GM23338 (cell line): ENCODE measurements around the gene SPTBN2. TPM values are rescaled to one million over a fixed set of nuclear protein-coding genes. Genes with fewer than 3 reads are reported as not detected.

ENCODE experiments used
- ATAC-seq: fragments of 200-7000 bp; cut with Tn5 transposase; 3 replicates; pipeline ENCODE4 v1.9.1; 2020
- DNase-seq: peaks from one replicate; pipeline ENCODE4 v3.0.0-alpha.2; 2015; ENCODE audit warnings: low spot score
- H2AFZ ChIP-seq: fragments of 200-600 bp; sonication (generic); 2 replicates; pipeline ENCODE4 v1.8.0; 2016; ENCODE audit warnings: antibody characterized with exemption, mild to moderate bottlenecking, moderate library complexity
- H3F3A ChIP-seq: fragments of 200-600 bp; sonication (generic); replicated peaks from 2 replicates; pipeline ENCODE4 v1.8.0; 2017; ENCODE audit warnings: antibody characterized with exemption, mixed run types, low read depth
- H3K27ac ChIP-seq: fragments of 200-600 bp; sonication (generic); 2 replicates; pipeline ENCODE4 v1.6.1; 2016; ENCODE audit warnings: low read depth
- H3K27me3 ChIP-seq: fragments of 200-600 bp; sonication (generic); 2 replicates; pipeline ENCODE4 v1.8.0; 2016; ENCODE audit warnings: mild to moderate bottlenecking, mixed run types, moderate library complexity; ENCODE audit not compliant: insufficient read depth
- H3K36me3 ChIP-seq: fragments of 200-600 bp; sonication (generic); 2 replicates; pipeline ENCODE4 v1.8.0; 2016; ENCODE audit warnings: mild to moderate bottlenecking; ENCODE audit not compliant: insufficient read depth
- H3K4me1 ChIP-seq: fragments of 200-600 bp; sonication (generic); 2 replicates; pipeline ENCODE4 v1.8.0; 2016; ENCODE audit warnings: mild to moderate bottlenecking, moderate library complexity; ENCODE audit not compliant: insufficient read depth
- H3K4me2 ChIP-seq: fragments of 200-600 bp; sonication (generic); 2 replicates; pipeline ENCODE4 v1.7.1; 2017; ENCODE audit warnings: mixed run types
- H3K4me3 ChIP-seq: fragments of 200-600 bp; sonication (generic); 2 replicates; pipeline ENCODE4 v1.6.1; 2016; ENCODE audit warnings: mixed run types
- H3K79me2 ChIP-seq: fragments of 200-600 bp; sonication (generic); replicated peaks from 2 replicates; pipeline ENCODE4 v1.8.0; 2017; ENCODE audit warnings: mild to moderate bottlenecking; ENCODE audit not compliant: insufficient read depth
- H3K9me2 ChIP-seq: fragments of 200-600 bp; sonication (generic); 2 replicates; pipeline ENCODE4 v1.8.0; 2017; ENCODE audit not compliant: insufficient read depth
- H4K20me1 ChIP-seq: fragments of 200-600 bp; sonication (generic); replicated peaks from 2 replicates; pipeline ENCODE4 v1.8.0; 2017; ENCODE audit warnings: mild to moderate bottlenecking; ENCODE audit not compliant: insufficient read depth
- H3K27ac Mint-ChIP-seq: 2 replicates; pipeline ENCODE4 v1.8.0; 2020; ENCODE audit warnings: inconsistent platforms, mild to moderate bottlenecking, moderate library complexity, mixed read lengths
- H3K27me3 Mint-ChIP-seq: 3 replicates; pipeline ENCODE4 v1.8.0; 2022; ENCODE audit warnings: low read depth, mild to moderate bottlenecking, moderate library complexity, mixed read lengths, inconsistent platforms; ENCODE audit not compliant: insufficient read depth, poor library complexity
- H3K36me3 Mint-ChIP-seq: 3 replicates; pipeline ENCODE4 v1.8.0; 2021; ENCODE audit warnings: low read depth, mild to moderate bottlenecking, inconsistent platforms, moderate library complexity, mixed read lengths
- H3K4me1 Mint-ChIP-seq: 3 replicates; pipeline ENCODE4 v1.8.0; 2020; ENCODE audit warnings: mild to moderate bottlenecking, inconsistent platforms, mixed read lengths
- H3K4me3 Mint-ChIP-seq: 3 replicates; pipeline ENCODE4 v1.8.0; 2021; ENCODE audit warnings: moderate library complexity, mild to moderate bottlenecking, inconsistent platforms, mixed read lengths
- H3K9me3 Mint-ChIP-seq: 3 replicates; pipeline ENCODE4 v1.8.0; 2020; ENCODE audit warnings: moderate library complexity, mild to moderate bottlenecking, inconsistent platforms, mixed read lengths
- CREB1 ChIP-seq: fragments of 250-450 bp; sonication (Bioruptor Pico); IDR thresholded peaks from 2 replicates; pipeline ENCODE4 v1.5.0; 2020; ENCODE audit warnings: low read depth, mild to moderate bottlenecking, moderate library complexity
- ETS1 ChIP-seq: IDR thresholded peaks from 2 replicates; pipeline ENCODE4 v1.6.1; 2016; ENCODE audit warnings: antibody characterized with exemption
- EZH2 ChIP-seq: fragments of 200-600 bp; sonication (generic); IDR thresholded peaks from one replicate; pipeline ENCODE4 v1.8.0; 2017; ENCODE audit warnings: antibody characterized with exemption, mild to moderate bottlenecking, low read depth; ENCODE audit not compliant: unreplicated experiment
- EZH2phosphoT487 ChIP-seq: fragments of 200-600 bp; sonication (generic); IDR thresholded peaks from one replicate; pipeline ENCODE4 v1.8.1; 2018; ENCODE audit warnings: antibody characterized with exemption; ENCODE audit not compliant: unreplicated experiment
- JUNB ChIP-seq: IDR thresholded peaks from one replicate; pipeline ENCODE4 v1.6.1; 2016; ENCODE audit warnings: antibody characterized with exemption; ENCODE audit not compliant: unreplicated experiment
- NANOG ChIP-seq: IDR thresholded peaks from 2 replicates; pipeline ENCODE4 v1.6.1; 2016; ENCODE audit warnings: antibody characterized with exemption, borderline replicate concordance
- POLR2AphosphoS5 ChIP-seq: IDR thresholded peaks from 2 replicates; pipeline ENCODE4 v1.6.1; 2016; ENCODE audit warnings: antibody characterized with exemption, low read depth
- REST ChIP-seq: IDR thresholded peaks from one replicate; pipeline ENCODE4 v1.6.1; 2018; ENCODE audit warnings: antibody characterized with exemption; ENCODE audit not compliant: unreplicated experiment
- STAT1 ChIP-seq: IDR thresholded peaks from one replicate; pipeline ENCODE4 v1.6.1; 2016; ENCODE audit warnings: antibody characterized with exemption; ENCODE audit not compliant: unreplicated experiment
- ZNF114 ChIP-seq: fragments of 250-450 bp; sonication (Bioruptor Pico); IDR thresholded peaks from 2 replicates; pipeline ENCODE4 v1.5.0; 2020; ENCODE audit warnings: mild to moderate bottlenecking, moderate library complexity
- ZNF331 ChIP-seq: fragments of 250-450 bp; sonication (Bioruptor Pico); IDR thresholded peaks from 2 replicates; pipeline ENCODE4 v1.5.0; 2020; ENCODE audit warnings: low read depth, mild to moderate bottlenecking, moderate library complexity
- polyA plus RNA-seq: library from polyadenylated mRNA; unstranded; fragments of >200 nt; fragmentation: Nextera tagmentation; extraction: Ambion mirVana; gene quantifications from 2 replicates; pipeline ENCODE4 v1.2.1, GENCODE V29; 2016
- total RNA-seq: library from RNA; depleted of rRNA; stranded (reverse); fragments of >200 nt; shearing (Covaris generic); gene quantifications from 2 replicates; pipeline ENCODE4 v1.2.3, GENCODE V29; 2014
- TF ChIP-seq, protein P1 (sequence below): fragments of 250-450 bp; sonication (Bioruptor Pico); IDR thresholded peaks from 2 replicates; pipeline ENCODE4 v1.5.0; 2020; ENCODE audit warnings: mild to moderate bottlenecking, moderate library complexity
- TF ChIP-seq, protein P2 (sequence below), 2 experiments: fragments of 200-600 bp in 1 of 2; sonication (generic) in 1 of 2; conservative IDR thresholded peaks; 2 replicates each; pipeline versions ENCODE4 v1.5.1 to v1.6.1; 2016 to 2017; ENCODE audit warnings: antibody characterized with exemption in 2 of 2, low read depth in 2 of 2, mild to moderate bottlenecking in 2 of 2, moderate library complexity in 1 of 2

Gene SPTBN2
- total and polyA plus RNA-seq, 2 experiments from 2014 or later: 7.7 to 49.1 TPM

DNA sequence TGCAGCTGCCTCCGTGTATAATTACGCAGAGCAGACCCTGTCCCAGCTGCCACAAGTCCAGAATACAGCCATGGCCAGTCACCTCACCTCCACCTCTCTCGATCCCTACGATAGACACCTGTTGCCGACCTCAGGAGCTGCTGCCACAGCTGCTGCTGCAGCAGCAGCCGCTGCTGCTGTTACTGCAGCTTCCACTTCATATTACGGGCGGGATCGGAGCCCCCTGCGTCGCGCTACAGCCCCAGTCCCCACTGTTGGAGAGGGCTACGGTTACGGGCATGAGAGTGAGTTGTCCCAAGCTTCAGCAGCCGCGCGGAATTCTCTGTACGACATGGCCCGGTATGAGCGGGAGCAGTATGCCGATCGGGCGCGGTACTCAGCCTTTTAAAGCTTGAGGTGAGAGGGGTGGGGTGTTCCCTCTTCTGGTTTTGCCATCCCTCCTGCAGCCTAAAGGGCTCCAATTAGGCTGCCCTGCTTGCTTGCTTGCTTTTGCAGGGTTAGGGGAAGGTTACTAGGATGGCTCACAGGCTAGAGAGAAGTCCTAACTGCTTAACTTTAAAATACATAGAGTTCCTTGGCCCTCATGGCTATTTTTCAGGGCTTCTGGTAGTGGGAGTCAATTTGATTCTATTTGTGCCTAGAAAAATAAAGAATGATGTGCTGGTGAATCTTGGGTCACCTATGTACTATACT, 85.1 kb downstream of the SPTBN2 start:
- H3K4me2 ChIP-seq: no peak overlapping the region; the same call in 1 of the 2 replicates
- no peak overlapping the region for H3K4me3 ChIP-seq
- DNase-seq (no peak), ATAC-seq (no peak; the same call in 2 of the 3 replicates)
- H3K9me2 ChIP-seq: no peaks in the 10 kb centered on the region
- 0 out of 3 replicates have a peak, but pooled peaks cover under 1% of the 10 kb centered on the region for H3K9me3 Mint-ChIP-seq
- no peak overlapping the region for H2AFZ ChIP-seq
- H3K27ac ChIP-seq: no peak overlapping the region
- H3K36me3 Mint-ChIP-seq: peaks cover 97% of the 10 kb centered on the region
- H3F3A ChIP-seq: peaks cover 35% of the 10 kb centered on the region
- H3K4me1 Mint-ChIP-seq: peaks cover 54% of the 10 kb centered on the region
- H3K27ac Mint-ChIP-seq: no peak overlapping the region
- peaks cover 96% of the 10 kb centered on the region for H4K20me1 ChIP-seq
- H3K4me1 ChIP-seq: peaks cover 36% of the 10 kb centered on the region
- peaks cover 83% of the 10 kb centered on the region for H3K36me3 ChIP-seq
- peaks cover 100% of the 10 kb centered on the region for H3K79me2 ChIP-seq
- H3K27me3 Mint-ChIP-seq: peaks cover 10% of the 10 kb centered on the region
- H3K4me3 Mint-ChIP-seq: peak overlapping the region; percentile 97
- no peaks in the 10 kb centered on the region for H3K27me3 ChIP-seq
- TF ChIP-seq REST: no peak
- TF ChIP-seq, protein P1, sequence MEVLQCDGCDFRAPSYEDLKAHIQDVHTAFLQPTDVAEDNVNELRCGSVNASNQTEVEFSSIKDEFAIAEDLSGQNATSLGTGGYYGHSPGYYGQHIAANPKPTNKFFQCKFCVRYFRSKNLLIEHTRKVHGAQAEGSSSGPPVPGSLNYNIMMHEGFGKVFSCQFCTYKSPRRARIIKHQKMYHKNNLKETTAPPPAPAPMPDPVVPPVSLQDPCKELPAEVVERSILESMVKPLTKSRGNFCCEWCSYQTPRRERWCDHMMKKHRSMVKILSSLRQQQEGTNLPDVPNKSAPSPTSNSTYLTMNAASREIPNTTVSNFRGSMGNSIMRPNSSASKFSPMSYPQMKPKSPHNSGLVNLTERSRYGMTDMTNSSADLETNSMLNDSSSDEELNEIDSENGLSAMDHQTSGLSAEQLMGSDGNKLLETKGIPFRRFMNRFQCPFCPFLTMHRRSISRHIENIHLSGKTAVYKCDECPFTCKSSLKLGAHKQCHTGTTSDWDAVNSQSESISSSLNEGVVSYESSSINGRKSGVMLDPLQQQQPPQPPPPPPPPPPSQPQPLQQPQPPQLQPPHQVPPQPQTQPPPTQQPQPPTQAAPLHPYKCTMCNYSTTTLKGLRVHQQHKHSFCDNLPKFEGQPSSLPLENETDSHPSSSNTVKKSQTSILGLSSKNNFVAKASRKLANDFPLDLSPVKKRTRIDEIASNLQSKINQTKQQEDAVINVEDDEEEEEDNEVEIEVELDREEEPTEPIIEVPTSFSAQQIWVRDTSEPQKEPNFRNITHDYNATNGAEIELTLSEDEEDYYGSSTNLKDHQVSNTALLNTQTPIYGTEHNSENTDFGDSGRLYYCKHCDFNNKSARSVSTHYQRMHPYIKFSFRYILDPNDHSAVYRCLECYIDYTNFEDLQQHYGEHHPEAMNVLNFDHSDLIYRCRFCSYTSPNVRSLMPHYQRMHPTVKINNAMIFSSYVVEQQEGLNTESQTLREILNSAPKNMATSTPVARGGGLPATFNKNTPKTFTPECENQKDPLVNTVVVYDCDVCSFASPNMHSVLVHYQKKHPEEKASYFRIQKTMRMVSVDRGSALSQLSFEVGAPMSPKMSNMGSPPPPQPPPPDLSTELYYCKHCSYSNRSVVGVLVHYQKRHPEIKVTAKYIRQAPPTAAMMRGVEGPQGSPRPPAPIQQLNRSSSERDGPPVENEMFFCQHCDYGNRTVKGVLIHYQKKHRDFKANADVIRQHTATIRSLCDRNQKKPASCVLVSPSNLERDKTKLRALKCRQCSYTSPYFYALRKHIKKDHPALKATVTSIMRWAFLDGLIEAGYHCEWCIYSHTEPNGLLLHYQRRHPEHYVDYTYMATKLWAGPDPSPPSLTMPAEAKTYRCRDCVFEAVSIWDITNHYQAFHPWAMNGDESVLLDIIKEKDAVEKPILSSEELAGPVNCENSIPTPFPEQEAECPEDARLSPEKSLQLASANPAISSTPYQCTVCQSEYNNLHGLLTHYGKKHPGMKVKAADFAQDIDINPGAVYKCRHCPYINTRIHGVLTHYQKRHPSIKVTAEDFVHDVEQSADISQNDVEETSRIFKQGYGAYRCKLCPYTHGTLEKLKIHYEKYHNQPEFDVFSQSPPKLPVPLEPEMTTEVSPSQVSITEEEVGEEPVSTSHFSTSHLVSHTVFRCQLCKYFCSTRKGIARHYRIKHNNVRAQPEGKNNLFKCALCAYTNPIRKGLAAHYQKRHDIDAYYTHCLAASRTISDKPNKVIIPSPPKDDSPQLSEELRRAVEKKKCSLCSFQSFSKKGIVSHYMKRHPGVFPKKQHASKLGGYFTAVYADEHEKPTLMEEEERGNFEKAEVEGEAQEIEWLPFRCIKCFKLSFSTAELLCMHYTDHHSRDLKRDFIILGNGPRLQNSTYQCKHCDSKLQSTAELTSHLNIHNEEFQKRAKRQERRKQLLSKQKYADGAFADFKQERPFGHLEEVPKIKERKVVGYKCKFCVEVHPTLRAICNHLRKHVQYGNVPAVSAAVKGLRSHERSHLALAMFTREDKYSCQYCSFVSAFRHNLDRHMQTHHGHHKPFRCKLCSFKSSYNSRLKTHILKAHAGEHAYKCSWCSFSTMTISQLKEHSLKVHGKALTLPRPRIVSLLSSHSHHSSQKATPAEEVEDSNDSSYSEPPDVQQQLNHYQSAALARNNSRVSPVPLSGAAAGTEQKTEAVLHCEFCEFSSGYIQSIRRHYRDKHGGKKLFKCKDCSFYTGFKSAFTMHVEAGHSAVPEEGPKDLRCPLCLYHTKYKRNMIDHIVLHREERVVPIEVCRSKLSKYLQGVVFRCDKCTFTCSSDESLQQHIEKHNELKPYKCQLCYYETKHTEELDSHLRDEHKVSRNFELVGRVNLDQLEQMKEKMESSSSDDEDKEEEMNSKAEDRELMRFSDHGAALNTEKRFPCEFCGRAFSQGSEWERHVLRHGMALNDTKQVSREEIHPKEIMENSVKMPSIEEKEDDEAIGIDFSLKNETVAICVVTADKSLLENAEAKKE: no peak
- TF ChIP-seq EZH2phosphoT487: no peak
- TF ChIP-seq EZH2: no peak
- TF ChIP-seq ZNF331 (CRISPR knock-in tag): no peak
- no peak for TF ChIP-seq CREB1
- no peak for TF ChIP-seq JUNB
- TF ChIP-seq ETS1: no peak
- TF ChIP-seq, protein P2, sequence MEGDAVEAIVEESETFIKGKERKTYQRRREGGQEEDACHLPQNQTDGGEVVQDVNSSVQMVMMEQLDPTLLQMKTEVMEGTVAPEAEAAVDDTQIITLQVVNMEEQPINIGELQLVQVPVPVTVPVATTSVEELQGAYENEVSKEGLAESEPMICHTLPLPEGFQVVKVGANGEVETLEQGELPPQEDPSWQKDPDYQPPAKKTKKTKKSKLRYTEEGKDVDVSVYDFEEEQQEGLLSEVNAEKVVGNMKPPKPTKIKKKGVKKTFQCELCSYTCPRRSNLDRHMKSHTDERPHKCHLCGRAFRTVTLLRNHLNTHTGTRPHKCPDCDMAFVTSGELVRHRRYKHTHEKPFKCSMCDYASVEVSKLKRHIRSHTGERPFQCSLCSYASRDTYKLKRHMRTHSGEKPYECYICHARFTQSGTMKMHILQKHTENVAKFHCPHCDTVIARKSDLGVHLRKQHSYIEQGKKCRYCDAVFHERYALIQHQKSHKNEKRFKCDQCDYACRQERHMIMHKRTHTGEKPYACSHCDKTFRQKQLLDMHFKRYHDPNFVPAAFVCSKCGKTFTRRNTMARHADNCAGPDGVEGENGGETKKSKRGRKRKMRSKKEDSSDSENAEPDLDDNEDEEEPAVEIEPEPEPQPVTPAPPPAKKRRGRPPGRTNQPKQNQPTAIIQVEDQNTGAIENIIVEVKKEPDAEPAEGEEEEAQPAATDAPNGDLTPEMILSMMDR (conservative IDR thresholded peaks at IDR 0.05; ENCODE audit: low read depth in 2 of 2): no peak
- no peak for TF ChIP-seq NANOG
- TF ChIP-seq ZNF114: no peak
- TF ChIP-seq STAT1: no peak
- TF ChIP-seq POLR2AphosphoS5: no peak
